HCT116 (cell line): Measurements from ENCODE around the gene NECTIN3. TPM values are rescaled to one million over a fixed set of nuclear protein-coding genes. Genes with fewer than 3 reads are reported as not detected.

Experiments
- ATAC-seq: fragments of 200-7000 bp; cut with Tn5 transposase; 2 replicates; pipeline ENCODE4 v1.9.1; 2020; ENCODE audit warnings: mild to moderate bottlenecking, moderate library complexity
- BruUV-seq: library from RNA; stranded (reverse); fragments of 400-500 nt; replicated peaks from 2 replicates; lab custom pipeline; 2021; lab: Mats Ljungman, UMichigan
- CTCF ChIA-PET: fragments of 300-600 bp; sonication (Branson Sonifier 250); formaldehyde crosslinking; loops from one replicate; lab custom pipeline; 2021; ENCODE audit warnings: antibody characterized with exemption; lab: Charles Lee
- POLR2A ChIA-PET: fragments of 300-600, 350-600 bp; sonication (Branson Sonifier 250); formaldehyde crosslinking; loops from one replicate; lab custom pipeline; 2021; ENCODE audit warnings: antibody characterized with exemption; lab: Charles Lee
- RAD21 ChIA-PET, 2 experiments: fragments of 300-600 bp; sonication (Branson Sonifier 250); formaldehyde crosslinking; loops; one replicate each; lab custom pipeline; 2023; ENCODE audit warnings: low total read pairs in 2 of 2; ENCODE audit not compliant: uncharacterized antibody in 2 of 2, unreplicated experiment in 2 of 2, low non-redundant PET in 1 of 2; lab: Charles Lee
- DNase-seq: peaks from one replicate; pipeline ENCODE4 v3.0.0-alpha.2; 2010; ENCODE audit warnings: low read depth, low spot score
- H2AFZ ChIP-seq: fragments of 200-600 bp; shearing (Covaris generic), sonication (generic); 2 replicates; pipeline ENCODE4 v1.6.1; 2017; ENCODE audit warnings: low read depth, mixed run types, mixed read lengths, antibody characterized with exemption, low read length; ENCODE audit not compliant: poor library complexity, severe bottlenecking
- H3K27ac ChIP-seq: 2 replicates; pipeline ENCODE4 v1.5.1; 2012; ENCODE audit warnings: low read depth, low read length
- H3K27me3 ChIP-seq: fragments of 200-600 bp; sonication (generic); 2 replicates; pipeline ENCODE4 v1.6.1; 2016; ENCODE audit warnings: mixed run types, low read length, mixed read lengths; ENCODE audit not compliant: insufficient read depth
- H3K36me3 ChIP-seq, 2 experiments: fragments of 200-500 bp in 1 of 2; fragments of 200-600 bp in 1 of 2; sonication (Bioruptor generic) in 1 of 2; sonication (generic) in 1 of 2; 2 replicates each; pipeline versions ENCODE4 v1.5.1 to v1.6.1; 2014 to 2016; ENCODE audit warnings: low read length in 2 of 2, inconsistent platforms in 1 of 2, mixed read lengths in 1 of 2, mixed run types in 1 of 2; ENCODE audit not compliant: insufficient read depth in 2 of 2, control insufficient read depth in 1 of 2
- H3K4me1 ChIP-seq, 2 experiments: fragments of 200-600 bp in 1 of 2; sonication (generic) in 1 of 2; 2 replicates each; pipeline versions ENCODE4 v1.5.1 to v1.6.1; 2012 to 2017; ENCODE audit warnings: low read length in 2 of 2, inconsistent platforms in 1 of 2, mild to moderate bottlenecking in 1 of 2, mixed read lengths in 1 of 2, mixed run types in 1 of 2, moderate library complexity in 1 of 2; ENCODE audit not compliant: insufficient read depth in 2 of 2, control insufficient read depth in 1 of 2
- H3K4me2 ChIP-seq: fragments of 200-600 bp; sonication (generic); 2 replicates; pipeline ENCODE4 v1.6.1; 2017; ENCODE audit warnings: mixed run types, low read length, mixed read lengths
- H3K4me3 ChIP-seq, 2 experiments: fragments of 200-600 bp in 1 of 2; sonication (generic) in 1 of 2; replicated peaks in 1 of 2; 2 replicates each; pipeline ENCODE4 v1.5.1; 2011 to 2016; ENCODE audit warnings: low read length in 2 of 2, control low read depth in 1 of 2, low read depth in 1 of 2, mild to moderate bottlenecking in 1 of 2, mixed read lengths in 1 of 2, mixed run types in 1 of 2
- H3K79me2 ChIP-seq: fragments of 200-600 bp; sonication (generic); 2 replicates; pipeline ENCODE4 v1.6.1; 2017; ENCODE audit warnings: mild to moderate bottlenecking, mixed run types, low read length, moderate library complexity, mixed read lengths; ENCODE audit not compliant: insufficient read depth
- H3K9ac ChIP-seq: fragments of 200-600 bp; sonication (generic); 2 replicates; pipeline ENCODE4 v1.6.1; 2016; ENCODE audit warnings: low read length, mixed read lengths
- H3K9me2 ChIP-seq: fragments of 200-600 bp; sonication (generic), shearing (Covaris generic); 2 replicates; pipeline ENCODE4 v1.6.1; 2017; ENCODE audit warnings: mixed run types, mild to moderate bottlenecking, moderate library complexity; ENCODE audit not compliant: insufficient read depth
- H3K9me3 ChIP-seq, 2 experiments: fragments of 200-500 bp in 1 of 2; fragments of 200-600 bp in 1 of 2; sonication (Bioruptor generic) in 1 of 2; sonication (generic) in 1 of 2; 2 replicates each; pipeline ENCODE4 v1.6.1; 2014 to 2017; ENCODE audit warnings: low read length in 2 of 2, mixed read lengths in 2 of 2, inconsistent platforms in 1 of 2, low read depth in 1 of 2, mild to moderate bottlenecking in 1 of 2, mixed run types in 1 of 2, moderate library complexity in 1 of 2; ENCODE audit not compliant: control insufficient read depth in 1 of 2, insufficient read depth in 1 of 2
- H4K20me1 ChIP-seq: fragments of 200-600 bp; sonication (generic), shearing (Covaris generic); 2 replicates; pipeline ENCODE4 v1.6.1; 2017; ENCODE audit warnings: mixed run types, mild to moderate bottlenecking, moderate library complexity; ENCODE audit not compliant: insufficient read depth
- CBX3 ChIP-seq: IDR thresholded peaks from 2 replicates; pipeline ENCODE4 v1.6.1; 2012; ENCODE audit warnings: low read depth
- FOSL1 ChIP-seq: IDR thresholded peaks from 2 replicates; pipeline ENCODE4 v1.6.1; 2012; ENCODE audit warnings: low read depth
- POLR2A ChIP-seq: IDR thresholded peaks from 2 replicates; pipeline ENCODE4 v1.7.0; 2011; ENCODE audit warnings: borderline replicate concordance; ENCODE audit not compliant: insufficient read depth, insufficient read length; ENCODE audit errors: extremely low read depth
- POLR2AphosphoS5 ChIP-seq: IDR thresholded peaks from 2 replicates; pipeline ENCODE4 v1.6.1; 2011; ENCODE audit warnings: mild to moderate bottlenecking, low read depth, low read length, moderate library complexity
- RAD21 ChIP-seq: IDR thresholded peaks from 2 replicates; pipeline ENCODE4 v1.6.1; 2012; ENCODE audit warnings: low read depth, mild to moderate bottlenecking
- REST ChIP-seq: IDR thresholded peaks from 2 replicates; pipeline ENCODE4 v1.6.1; 2012; ENCODE audit warnings: low read depth
- SRF ChIP-seq: IDR thresholded peaks from 2 replicates; pipeline ENCODE4 v1.6.1; 2012; ENCODE audit warnings: low read depth
- YY1 ChIP-seq: IDR thresholded peaks from 2 replicates; pipeline ENCODE4 v1.6.1; 2011; ENCODE audit warnings: low read length, low read depth, moderate library complexity, mild to moderate bottlenecking; ENCODE audit not compliant: insufficient replicate concordance; ENCODE audit errors: extremely low read depth
- ZBTB33 ChIP-seq: IDR thresholded peaks from 2 replicates; pipeline ENCODE4 v1.6.1; 2011; ENCODE audit warnings: mild to moderate bottlenecking, low read length, moderate library complexity; ENCODE audit not compliant: insufficient replicate concordance; ENCODE audit errors: extremely low read depth
- ZFX ChIP-seq: fragments of 450-650 bp; IDR thresholded peaks from 2 replicates; pipeline ENCODE4 v1.6.1; 2017
- intact Hi-C: fragments of 100-400 bp; cut with micrococcal nuclease; formaldehyde crosslinking; loops from 2 replicates; pipeline ENCODE4 v1.10.0; 2022
- total RNA-seq: library from RNA; stranded (reverse); gene quantifications from one replicate; pipeline ENCODE4 v1.2.1, GENCODE V29; 2021; ENCODE audit not compliant: unreplicated experiment

The NECTIN3 gene
- total RNA-seq, 1 experiment from 2014 or later = 93.6 TPM

DNA sequence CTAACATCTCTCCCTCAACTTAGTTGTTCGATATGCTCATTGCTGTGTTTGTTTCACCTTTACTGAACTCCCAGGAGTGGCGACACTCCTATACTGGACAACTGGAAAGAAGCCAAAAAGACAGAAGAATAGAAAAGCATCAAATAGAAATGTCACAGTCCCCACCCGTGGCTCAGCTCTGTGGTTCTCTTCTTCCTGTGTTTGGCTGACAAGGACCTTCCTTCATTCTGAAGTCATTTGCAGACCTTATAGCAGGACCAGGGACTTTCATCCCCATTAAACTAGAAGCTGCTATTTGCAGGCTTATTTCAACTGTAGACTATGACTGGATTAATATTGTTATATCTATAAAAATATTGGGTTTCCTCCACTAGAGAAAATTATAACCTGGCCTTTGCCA lies 125.9 kb downstream of the NECTIN3 start (continued):
- TF ChIP-seq REST (no peak), RAD21 (no peak), SRF (no peak), ZFX (no peak), FOSL1 (no peak)

GRCh38 chr3:111200027-111200426 lies 128.4 kb downstream of the NECTIN3 start:
- H3K9me2 ChIP-seq = no peaks in the 10 kb centered on the region
- no peak for ATAC-seq
- H3K27me3 ChIP-seq = no peaks in the 10 kb centered on the region
- ChIA-PET CTCF (no interaction called here), POLR2A (no interaction called here), RAD21 (no interaction called here)
- TF ChIP-seq YY1 = no peak
- TF ChIP-seq ZFX = no peak
- TF ChIP-seq CBX3 = no peak
- TF ChIP-seq POLR2A = no peak
- TF ChIP-seq SRF = no peak
- no peak for TF ChIP-seq ZBTB33
- no peak for TF ChIP-seq POLR2AphosphoS5
- H3K79me2 ChIP-seq = no peaks in the 10 kb centered on the region; the same call in 1 of the 2 replicates
- no peak overlapping the region for H3K9ac ChIP-seq
- H3K27ac ChIP-seq = no peak overlapping the region
- no peak for DNase-seq
- H3K4me1 ChIP-seq = no peaks in the 10 kb centered on the region
- intact Hi-C loops = no loop called here
- H3K36me3 ChIP-seq = peaks cover 12 to 13% of the 10 kb centered on the region in 2 experiments
- H3K4me3 ChIP-seq = no peak overlapping the region
- no peaks in the 10 kb centered on the region for H3K9me3 ChIP-seq
- no peak overlapping the region for H3K4me2 ChIP-seq
- no TSS peak for BruUV-seq
- H4K20me1 ChIP-seq = 0 out of 2 replicates have a peak, but pooled peaks cover 6% of the 10 kb centered on the region
- no peak overlapping the region for H2AFZ ChIP-seq
